Left ventricle myocardium inferior (tissue), 1 donor: Measurements from ENCODE around the gene ELFN2. TPM values are rescaled to one million over a fixed set of nuclear protein-coding genes. Genes with fewer than 3 reads are reported as not detected.
A peak's percentile ranks its signal among the peaks of the same experiment; 100 is the strongest.

ENCODE experiments used
- DNase-seq: peaks from one replicate; pipeline ENCODE4 v3.0.0-alpha.2; 2020
- H3K27ac ChIP-seq: fragments of 200-600 bp; replicated peaks from 2 replicates; pipeline ENCODE4 v1.8.0; 2021
- H3K27me3 ChIP-seq: fragments of 200-600 bp; 2 replicates; pipeline ENCODE4 v1.8.0; 2021; ENCODE audit warnings: low read depth
- H3K36me3 ChIP-seq: fragments of 200-600 bp; 2 replicates; pipeline ENCODE4 v1.8.0; 2021
- H3K4me1 ChIP-seq: fragments of 200-600 bp; 2 replicates; pipeline ENCODE4 v1.8.0; 2021
- H3K4me3 ChIP-seq: fragments of 200-600 bp; 2 replicates; pipeline ENCODE4 v1.8.0; 2021; ENCODE audit warnings: mild to moderate bottlenecking, moderate library complexity
- H3K9me3 ChIP-seq: fragments of 200-600 bp; replicated peaks from 2 replicates; pipeline ENCODE4 v1.8.0; 2021
- CTCF ChIP-seq: fragments of 200-600 bp; IDR thresholded peaks from 2 replicates; pipeline ENCODE4 v1.8.0; 2021; ENCODE audit warnings: antibody characterized with exemption, mild to moderate bottlenecking, borderline replicate concordance
- intact Hi-C: fragments of 100-400 bp; cut with micrococcal nuclease; formaldehyde crosslinking; loops from one replicate; pipeline ENCODE4 v1.11.0; 2022
- total RNA-seq: library from RNA; stranded (reverse); fragmentation: NEBNext Ultra II Directional; extraction: Animal tissue kit (Norgen Biotek cat#: 25700); gene quantifications from one replicate; pipeline ENCODE4 v1.2.1, GENCODE V29; 2021
- donor health status: DM: no; HTN: yes; CAD: no; lungs with severe emphysema.

ELFN2 gene
- total RNA-seq, 1 donor from 2014 or later = not detected

- Histone ChIP-seq H3K27ac (no peak overlapping the region), H3K4me3 (no peak overlapping the region), H3K27me3 (peaks cover 100% of the 10 kb centered on the region), H3K36me3 (no peaks in the 10 kb centered on the region), H3K4me1 (peaks cover 16% of the 10 kb centered on the region), H3K9me3 (no peaks in the 10 kb centered on the region)
- TF ChIP-seq CTCF = no peak
- DNase-seq = no peak
- intact Hi-C loops = no loop called here
These were observed 1.2 kb downstream of the ELFN2 start for GRCh38 chr22:37425800-37426705.

- peaks cover 100% of the 10 kb centered on the region for H3K27me3 ChIP-seq
- H3K27ac ChIP-seq = no peak overlapping the region
- no peak for DNase-seq
- H3K4me3 ChIP-seq = no peak overlapping the region
- H3K4me1 ChIP-seq = peaks cover 21% of the 10 kb centered on the region
- TF ChIP-seq CTCF = no peak
- no peaks in the 10 kb centered on the region for H3K36me3 ChIP-seq
- no peaks in the 10 kb centered on the region for H3K9me3 ChIP-seq
- intact Hi-C loops = no loop called here
These were observed 1.9 kb downstream of the ELFN2 start for GRCh38 chr22:37425369-37425768.

- DNase-seq = no peak
- Histone ChIP-seq H3K9me3 (no peaks in the 10 kb centered on the region), H3K27me3 (peaks cover 100% of the 10 kb centered on the region), H3K27ac (no peak overlapping the region), H3K36me3 (no peaks in the 10 kb centered on the region), H3K4me1 (peaks cover 31% of the 10 kb centered on the region), H3K4me3 (no peak overlapping the region)
- intact Hi-C loops = no loop called here
- no peak for TF ChIP-seq CTCF
These were observed 4.0 kb downstream of the ELFN2 start for GRCh38 chr22:37423283-37423682.

- TF ChIP-seq CTCF = no peak
- H3K4me1 ChIP-seq = peaks cover 14% of the 10 kb centered on the region
- intact Hi-C loops = no loop called here
- H3K9me3 ChIP-seq = no peaks in the 10 kb centered on the region
- no peaks in the 10 kb centered on the region for H3K36me3 ChIP-seq
- no peak for DNase-seq
- H3K27me3 ChIP-seq = peaks cover 98% of the 10 kb centered on the region
- no peak overlapping the region for H3K27ac ChIP-seq
- no peak overlapping the region for H3K4me3 ChIP-seq
These were observed 5.8 kb downstream of the ELFN2 start for GRCh38 chr22:37421468-37421877.

- Histone ChIP-seq H3K27me3 (peaks cover 98% of the 10 kb centered on the region), H3K27ac (no peak overlapping the region), H3K36me3 (no peaks in the 10 kb centered on the region), H3K4me1 (peaks cover 14% of the 10 kb centered on the region), H3K9me3 (no peaks in the 10 kb centered on the region), H3K4me3 (peak overlapping the region; percentile 53)
- intact Hi-C loops = no loop called here
- TF ChIP-seq CTCF = no peak
- no peak for DNase-seq
These were observed 6.4 kb downstream of the ELFN2 start for GRCh38 chr22:37420686-37421467.
